Measurements from ENCODE around the gene ENPP7.

DNA sequence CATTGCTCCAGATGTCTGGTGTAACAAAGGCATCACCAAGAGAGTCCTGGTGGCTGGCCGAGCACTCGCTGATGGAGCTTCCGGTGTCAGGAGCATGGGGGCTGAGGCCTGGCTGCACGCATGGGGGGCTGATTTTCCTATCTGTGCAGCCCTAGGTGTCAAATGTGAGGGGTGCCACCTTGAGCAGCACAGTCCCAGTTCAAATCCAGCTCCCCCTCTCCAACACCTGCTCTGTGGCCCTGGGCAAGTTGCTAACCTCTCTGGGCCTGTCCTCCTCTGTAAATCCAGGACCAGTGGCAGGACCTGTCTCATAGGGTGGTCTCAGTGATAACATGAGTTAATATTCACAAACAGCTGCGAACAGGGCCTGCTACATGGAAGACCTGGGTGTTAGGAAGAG lies 12.9 kb downstream of the ENPP7 start:
- TF ChIP-seq CTCF (IDR thresholded peaks at IDR 0.05) (no peak), POLR2AphosphoS5 (IDR thresholded peaks at IDR 0.05) (no peak)
